ENCODE measurements around the gene C12orf57.

Gene C12orf57

GRCh38 chr12:6914947-6915788 is 28.7 kb upstream of the C12orf57 start:
- DNase-seq (ENCODE audit: extremely low read depth, low read depth), result no peak
- no peak for TF ChIP-seq CTCF (IDR thresholded peaks at IDR 0.05; ENCODE audit: low read depth, low read length)

GRCh38 chr12:6915789-6916285 is 28.0 kb upstream of the C12orf57 start:
- no peak for DNase-seq (ENCODE audit: extremely low read depth, low read depth)
- no peak for TF ChIP-seq CTCF (IDR thresholded peaks at IDR 0.05; ENCODE audit: low read depth, low read length)

- TF ChIP-seq CTCF (IDR thresholded peaks at IDR 0.05; ENCODE audit: low read depth, low read length), result no peak
- DNase-seq (ENCODE audit: extremely low read depth, low read depth), result no peak
Measured at GRCh38 chr12:6916426-6917200, 27.2 kb upstream of the C12orf57 start.

- no peak for DNase-seq (ENCODE audit: extremely low read depth, low read depth)
- no peak for TF ChIP-seq CTCF (IDR thresholded peaks at IDR 0.05; ENCODE audit: low read depth, low read length)
Measured at GRCh38 chr12:6917491-6918231, 26.2 kb upstream of the C12orf57 start.

- DNase-seq (ENCODE audit: extremely low read depth, low read depth), result no peak
- TF ChIP-seq CTCF (IDR thresholded peaks at IDR 0.05; ENCODE audit: low read depth, low read length), result no peak
Measured at GRCh38 chr12:6919588-6919987, 24.2 kb upstream of the C12orf57 start.

- TF ChIP-seq CTCF (IDR thresholded peaks at IDR 0.05; ENCODE audit: low read depth, low read length), result no peak
- no peak for DNase-seq (ENCODE audit: extremely low read depth, low read depth)
Measured at GRCh38 chr12:6921539-6921938, 22.3 kb upstream of the C12orf57 start.
